Measurements from ENCODE around the gene LRRC74A.

LRRC74A gene

GRCh38 chr14:76784266-76784874 is 41.8 kb upstream of the LRRC74A start:
- Histone ChIP-seq H3K27me3 (ENCODE audit: control insufficient read depth, insufficient read depth, low read length) (no peaks in the 10 kb centered on the region), H3K9me3 (ENCODE audit: control insufficient read depth, low read length) (no peaks in the 10 kb centered on the region), H3K9ac (ENCODE audit: low read length) (no peak overlapping the region), H3K4me1 (ENCODE audit: control insufficient read depth, insufficient read depth, low read length) (no peaks in the 10 kb centered on the region), H3K36me3 (ENCODE audit: control insufficient read depth, insufficient read depth, low read length) (peaks cover 7% of the 10 kb centered on the region), H3K4me3 (ENCODE audit: low read length) (no peak overlapping the region)

GRCh38 chr14:76784881-76785280 is 41.3 kb upstream of the LRRC74A start:
- no peaks in the 10 kb centered on the region for H3K4me1 ChIP-seq (ENCODE audit: control insufficient read depth, insufficient read depth, low read length)
- H3K9me3 ChIP-seq (ENCODE audit: control insufficient read depth, low read length): no peaks in the 10 kb centered on the region
- H3K36me3 ChIP-seq (ENCODE audit: control insufficient read depth, insufficient read depth, low read length): peaks cover 7% of the 10 kb centered on the region

GRCh38 chr14:76786601-76787000 is 39.6 kb upstream of the LRRC74A start:
- peaks cover 7% of the 10 kb centered on the region for H3K36me3 ChIP-seq (ENCODE audit: control insufficient read depth, insufficient read depth, low read length)

More at GRCh38 chr14:76784881-76785280, 41.3 kb upstream of the LRRC74A start:
- Histone ChIP-seq H3K27me3 (ENCODE audit: control insufficient read depth, insufficient read depth, low read length) (no peaks in the 10 kb centered on the region), H3K4me3 (ENCODE audit: low read length) (no peak overlapping the region), H3K9ac (ENCODE audit: low read length) (no peak overlapping the region)

GRCh38 chr14:76792422-76792821 is 33.8 kb upstream of the LRRC74A start:
- Histone ChIP-seq H3K4me3 (ENCODE audit: low read length) (no peak overlapping the region), H3K36me3 (ENCODE audit: control insufficient read depth, insufficient read depth, low read length) (no peaks in the 10 kb centered on the region), H3K27me3 (ENCODE audit: control insufficient read depth, insufficient read depth, low read length) (no peaks in the 10 kb centered on the region), H3K9me3 (ENCODE audit: control insufficient read depth, low read length) (no peaks in the 10 kb centered on the region), H3K9ac (ENCODE audit: low read length) (no peak overlapping the region), H3K4me1 (ENCODE audit: control insufficient read depth, insufficient read depth, low read length) (no peaks in the 10 kb centered on the region)

More at GRCh38 chr14:76786601-76787000, 39.6 kb upstream of the LRRC74A start:
- Histone ChIP-seq H3K4me1 (ENCODE audit: control insufficient read depth, insufficient read depth, low read length) (no peaks in the 10 kb centered on the region), H3K9me3 (ENCODE audit: control insufficient read depth, low read length) (no peaks in the 10 kb centered on the region), H3K4me3 (ENCODE audit: low read length) (no peak overlapping the region), H3K27me3 (ENCODE audit: control insufficient read depth, insufficient read depth, low read length) (no peaks in the 10 kb centered on the region), H3K9ac (ENCODE audit: low read length) (no peak overlapping the region)

GRCh38 chr14:76793324-76793723 is 32.9 kb upstream of the LRRC74A start:
- Histone ChIP-seq H3K9ac (ENCODE audit: low read length) (no peak overlapping the region), H3K27me3 (ENCODE audit: control insufficient read depth, insufficient read depth, low read length) (no peaks in the 10 kb centered on the region), H3K36me3 (ENCODE audit: control insufficient read depth, insufficient read depth, low read length) (no peaks in the 10 kb centered on the region), H3K9me3 (ENCODE audit: control insufficient read depth, low read length) (no peaks in the 10 kb centered on the region), H3K4me1 (ENCODE audit: control insufficient read depth, insufficient read depth, low read length) (no peaks in the 10 kb centered on the region), H3K4me3 (ENCODE audit: low read length) (no peak overlapping the region)

- no peaks in the 10 kb centered on the region for H3K36me3 ChIP-seq (ENCODE audit: control insufficient read depth, insufficient read depth, low read length)
- H3K9me3 ChIP-seq (ENCODE audit: control insufficient read depth, low read length): no peaks in the 10 kb centered on the region
- no peak overlapping the region for H3K4me3 ChIP-seq (ENCODE audit: low read length)
- no peak overlapping the region for H3K9ac ChIP-seq (ENCODE audit: low read length)
- H3K27me3 ChIP-seq (ENCODE audit: control insufficient read depth, insufficient read depth, low read length): no peaks in the 10 kb centered on the region
- no peaks in the 10 kb centered on the region for H3K4me1 ChIP-seq (ENCODE audit: control insufficient read depth, insufficient read depth, low read length)
Observed at GRCh38 chr14:76793956-76794355, 32.3 kb upstream of the LRRC74A start.

GRCh38 chr14:76806446-76806845 is 19.8 kb upstream of the LRRC74A start:
- Histone ChIP-seq H3K9ac (ENCODE audit: low read length) (no peak overlapping the region), H3K4me3 (ENCODE audit: low read length) (no peak overlapping the region), H3K4me1 (ENCODE audit: control insufficient read depth, insufficient read depth, low read length) (no peaks in the 10 kb centered on the region), H3K27me3 (ENCODE audit: control insufficient read depth, insufficient read depth, low read length) (no peaks in the 10 kb centered on the region), H3K36me3 (ENCODE audit: control insufficient read depth, insufficient read depth, low read length) (no peaks in the 10 kb centered on the region), H3K9me3 (ENCODE audit: control insufficient read depth, low read length) (no peaks in the 10 kb centered on the region)

- Histone ChIP-seq H3K27me3 (ENCODE audit: control insufficient read depth, insufficient read depth, low read length) (no peaks in the 10 kb centered on the region), H3K36me3 (ENCODE audit: control insufficient read depth, insufficient read depth, low read length) (no peaks in the 10 kb centered on the region), H3K4me3 (ENCODE audit: low read length) (no peak overlapping the region), H3K9ac (ENCODE audit: low read length) (no peak overlapping the region), H3K9me3 (ENCODE audit: control insufficient read depth, low read length) (no peaks in the 10 kb centered on the region), H3K4me1 (ENCODE audit: control insufficient read depth, insufficient read depth, low read length) (peaks cover 4% of the 10 kb centered on the region)
Observed at GRCh38 chr14:76808011-76808410, 18.2 kb upstream of the LRRC74A start.

- Histone ChIP-seq H3K9ac (ENCODE audit: low read length) (no peak overlapping the region), H3K4me3 (ENCODE audit: low read length) (no peak overlapping the region), H3K27me3 (ENCODE audit: control insufficient read depth, insufficient read depth, low read length) (no peaks in the 10 kb centered on the region), H3K36me3 (ENCODE audit: control insufficient read depth, insufficient read depth, low read length) (no peaks in the 10 kb centered on the region), H3K4me1 (ENCODE audit: control insufficient read depth, insufficient read depth, low read length) (peaks cover 9% of the 10 kb centered on the region), H3K9me3 (ENCODE audit: control insufficient read depth, low read length) (no peaks in the 10 kb centered on the region)
Observed at GRCh38 chr14:76808990-76809389, 17.2 kb upstream of the LRRC74A start.

- H3K9me3 ChIP-seq (ENCODE audit: control insufficient read depth, low read length): no peaks in the 10 kb centered on the region
- H3K4me1 ChIP-seq (ENCODE audit: control insufficient read depth, insufficient read depth, low read length): peaks cover 9% of the 10 kb centered on the region
- H3K9ac ChIP-seq (ENCODE audit: low read length): peak overlapping the region; percentile 43
- no peaks in the 10 kb centered on the region for H3K36me3 ChIP-seq (ENCODE audit: control insufficient read depth, insufficient read depth, low read length)
- peak overlapping the region; percentile 23 for H3K4me3 ChIP-seq (ENCODE audit: low read length)
- H3K27me3 ChIP-seq (ENCODE audit: control insufficient read depth, insufficient read depth, low read length): no peaks in the 10 kb centered on the region
Observed at GRCh38 chr14:76810525-76810924, 15.7 kb upstream of the LRRC74A start.

- peak overlapping the region; percentile 43 for H3K9ac ChIP-seq (ENCODE audit: low read length)
- H3K4me1 ChIP-seq (ENCODE audit: control insufficient read depth, insufficient read depth, low read length): peaks cover 9% of the 10 kb centered on the region
- no peaks in the 10 kb centered on the region for H3K36me3 ChIP-seq (ENCODE audit: control insufficient read depth, insufficient read depth, low read length)
- H3K27me3 ChIP-seq (ENCODE audit: control insufficient read depth, insufficient read depth, low read length): no peaks in the 10 kb centered on the region
- no peaks in the 10 kb centered on the region for H3K9me3 ChIP-seq (ENCODE audit: control insufficient read depth, low read length)
- H3K4me3 ChIP-seq (ENCODE audit: low read length): peak overlapping the region; percentile 23
Observed at GRCh38 chr14:76810953-76811400, 15.2 kb upstream of the LRRC74A start.

GRCh38 chr14:76811561-76811960 is 14.6 kb upstream of the LRRC74A start:
- Histone ChIP-seq H3K9me3 (ENCODE audit: control insufficient read depth, low read length) (no peaks in the 10 kb centered on the region), H3K4me1 (ENCODE audit: control insufficient read depth, insufficient read depth, low read length) (peaks cover 9% of the 10 kb centered on the region)

GRCh38 chr14:76812093-76812421 is 14.2 kb upstream of the LRRC74A start:
- peaks cover 9% of the 10 kb centered on the region for H3K4me1 ChIP-seq (ENCODE audit: control insufficient read depth, insufficient read depth, low read length)
- peak overlapping the region; percentile 6 for H3K4me3 ChIP-seq (ENCODE audit: low read length)
- no peaks in the 10 kb centered on the region for H3K9me3 ChIP-seq (ENCODE audit: control insufficient read depth, low read length)
- H3K9ac ChIP-seq (ENCODE audit: low read length): peak overlapping the region; percentile 82
- H3K27me3 ChIP-seq (ENCODE audit: control insufficient read depth, insufficient read depth, low read length): no peaks in the 10 kb centered on the region
- no peaks in the 10 kb centered on the region for H3K36me3 ChIP-seq (ENCODE audit: control insufficient read depth, insufficient read depth, low read length)

More at GRCh38 chr14:76811561-76811960, 14.6 kb upstream of the LRRC74A start:
- no peaks in the 10 kb centered on the region for H3K27me3 ChIP-seq (ENCODE audit: control insufficient read depth, insufficient read depth, low read length)
- no peaks in the 10 kb centered on the region for H3K36me3 ChIP-seq (ENCODE audit: control insufficient read depth, insufficient read depth, low read length)
- H3K4me3 ChIP-seq (ENCODE audit: low read length): peak overlapping the region; percentile 23
- H3K9ac ChIP-seq (ENCODE audit: low read length): peak overlapping the region; percentile 82

Measured in mucosa of stomach (tissue), 1 donor.